SK-MEL-5 (cell line): ENCODE measurements around the gene PPM1N. TPM values are rescaled to one million over a fixed set of nuclear protein-coding genes. Genes with fewer than 3 reads are reported as not detected.
A peak's percentile ranks its signal among the peaks of the same experiment; 100 is the strongest.

Experiments
- DNase-seq: peaks from one replicate; pipeline ENCODE4 v3.0.0-alpha.2; 2016; ENCODE audit warnings: low read depth, low spot score
- in situ Hi-C: cut with HindIII; loops from 2 replicates; pipeline ENCODE4 v1.10.0; 2016; ENCODE audit warnings: low sequenced_read_pairs, high pct_unique_total_duplicates, low pct_unique_long_range_greater_than_20kb
- total RNA-seq: library from RNA; depleted of rRNA; stranded (reverse); fragments of >200 nt; shearing (Covaris generic); gene quantifications from 2 replicates; pipeline ENCODE4 v1.2.3, GENCODE V29; 2014

Gene PPM1N
- total RNA-seq, 1 experiment from 2014 or later: 0.74 TPM

DNA sequence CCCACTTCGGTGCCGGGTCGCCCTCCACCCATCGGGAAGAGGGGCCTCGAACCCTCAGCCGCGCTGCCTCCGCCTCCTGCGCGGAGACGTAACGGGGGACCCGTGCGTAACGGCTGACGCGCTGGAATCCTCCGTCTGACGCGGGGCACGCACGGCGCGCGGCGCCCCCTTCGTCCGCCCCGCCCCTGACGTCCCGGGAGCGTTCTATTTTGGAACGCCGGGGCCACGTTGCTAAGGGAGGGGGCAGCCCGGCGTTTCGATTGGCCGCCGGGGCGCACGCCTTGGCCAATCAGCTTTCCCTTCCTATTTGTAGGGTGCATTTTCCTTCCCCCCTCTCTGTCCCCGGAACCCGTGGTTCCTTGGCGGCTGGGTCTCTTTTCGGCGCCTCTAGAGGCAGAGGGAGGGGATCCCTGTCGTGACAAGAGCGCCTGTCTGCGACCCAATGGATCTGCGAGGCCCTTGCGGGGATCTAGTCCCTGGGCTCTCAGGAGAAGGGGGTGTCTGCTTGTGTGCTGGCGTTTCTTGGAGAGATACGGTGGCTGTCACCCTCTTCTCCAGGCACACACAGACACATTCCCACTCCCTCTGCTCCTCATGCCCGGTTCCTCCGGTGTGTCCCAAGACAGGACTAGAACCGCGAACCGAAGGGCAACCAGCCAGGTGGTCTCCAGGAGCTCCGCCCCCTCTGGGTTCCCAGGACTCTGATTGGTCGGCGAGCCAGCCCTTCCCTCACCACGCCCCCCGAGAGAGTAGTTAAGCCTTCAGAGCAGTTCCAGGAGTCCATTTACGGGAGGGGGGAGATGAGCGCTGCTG is 28.9 kb upstream of the PPM1N start:
- in situ Hi-C loops: no loop called here
- DNase-seq: peak; percentile 93

DNA sequence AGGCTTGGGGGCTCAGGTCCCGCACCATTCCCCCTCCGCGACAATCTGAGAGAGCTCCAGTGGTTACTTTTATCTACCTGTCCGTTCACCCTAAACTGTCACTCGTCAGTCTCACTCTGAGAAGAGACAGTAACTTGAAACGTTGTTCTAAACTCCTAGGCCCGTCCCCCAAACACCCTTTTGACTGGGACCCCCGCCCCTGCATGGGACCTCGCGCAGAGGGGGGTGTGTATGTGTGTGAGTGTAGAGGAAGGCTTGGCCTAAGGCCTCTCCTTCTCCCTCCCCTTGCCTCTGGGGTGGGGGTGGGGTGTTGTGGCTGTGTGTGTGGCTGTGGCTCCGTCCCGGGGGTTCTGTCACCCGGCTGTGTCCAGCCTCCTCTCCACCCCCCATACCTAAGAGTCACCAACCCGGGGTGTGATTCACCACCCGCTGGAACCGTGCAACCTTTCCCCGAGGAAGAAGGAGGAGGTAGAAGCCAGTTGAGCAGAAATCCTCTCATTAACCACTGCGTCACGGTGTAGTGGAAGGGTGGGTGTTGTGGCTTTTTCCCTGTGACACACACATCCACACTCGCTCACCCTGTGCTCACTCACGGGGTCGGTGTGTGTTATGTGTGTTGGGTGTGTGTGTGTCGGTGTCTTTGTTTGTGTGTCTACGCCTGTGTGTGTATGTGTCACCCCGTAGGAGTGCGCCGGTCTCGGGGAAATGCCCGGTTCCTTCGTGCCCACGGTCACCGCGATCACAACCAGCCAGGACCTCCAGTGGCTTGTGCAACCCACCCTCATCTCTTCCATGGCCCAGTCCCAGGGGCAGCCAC is 28.1 kb upstream of the PPM1N start:
- no peak for DNase-seq
- in situ Hi-C loops: no loop called here

DNA sequence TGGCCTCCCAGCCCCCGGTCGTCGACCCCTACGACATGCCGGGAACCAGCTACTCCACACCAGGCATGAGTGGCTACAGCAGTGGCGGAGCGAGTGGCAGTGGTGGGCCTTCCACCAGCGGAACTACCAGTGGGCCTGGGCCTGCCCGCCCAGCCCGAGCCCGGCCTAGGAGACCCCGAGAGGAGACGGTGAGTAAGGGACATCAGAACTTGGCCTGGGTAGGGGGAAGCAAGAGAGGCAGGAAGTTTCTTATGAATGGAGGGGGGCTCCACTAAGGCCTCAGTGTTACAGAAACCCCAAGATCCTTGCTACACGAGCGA is 27.5 kb upstream of the PPM1N start:
- DNase-seq: no peak
- in situ Hi-C loops: no loop called here

DNA sequence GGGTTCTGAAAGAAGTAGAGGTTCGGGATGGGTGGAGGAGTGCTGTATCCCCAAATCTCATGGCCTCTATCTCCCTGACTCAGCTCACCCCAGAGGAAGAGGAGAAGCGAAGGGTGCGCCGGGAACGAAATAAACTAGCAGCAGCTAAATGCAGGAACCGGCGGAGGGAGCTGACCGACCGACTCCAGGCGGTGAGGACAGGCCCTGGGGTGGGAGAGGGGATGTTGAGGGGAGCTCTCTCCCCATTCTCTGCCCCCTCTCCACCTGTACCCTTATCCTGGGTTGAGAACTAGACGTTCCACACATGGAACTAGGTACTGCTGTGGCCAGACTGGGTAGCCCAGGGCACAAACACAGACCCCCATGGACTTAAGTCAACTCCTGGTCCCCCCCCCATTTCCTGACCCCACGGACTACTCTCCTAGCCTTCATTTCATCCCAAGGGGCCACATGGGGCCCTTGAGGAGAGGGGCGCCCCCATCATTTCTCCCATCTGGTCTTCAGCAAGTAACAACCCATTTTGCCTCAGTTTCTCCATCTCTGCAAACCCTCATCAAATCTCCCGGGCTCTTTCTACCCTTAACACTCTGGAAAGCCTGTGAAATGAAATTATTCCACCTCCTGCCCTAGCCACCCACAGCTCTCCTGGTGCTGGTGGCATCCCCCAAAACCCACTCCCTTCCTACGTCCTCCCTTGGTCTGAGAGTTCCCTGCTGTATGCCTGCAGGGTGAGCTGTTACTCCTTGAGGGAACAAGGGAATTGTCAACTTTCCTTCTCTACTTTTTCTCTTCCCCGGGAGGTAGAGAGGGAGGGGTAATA is 26.9 kb upstream of the PPM1N start:
- DNase-seq: no peak
- in situ Hi-C loops: no loop called here

DNA sequence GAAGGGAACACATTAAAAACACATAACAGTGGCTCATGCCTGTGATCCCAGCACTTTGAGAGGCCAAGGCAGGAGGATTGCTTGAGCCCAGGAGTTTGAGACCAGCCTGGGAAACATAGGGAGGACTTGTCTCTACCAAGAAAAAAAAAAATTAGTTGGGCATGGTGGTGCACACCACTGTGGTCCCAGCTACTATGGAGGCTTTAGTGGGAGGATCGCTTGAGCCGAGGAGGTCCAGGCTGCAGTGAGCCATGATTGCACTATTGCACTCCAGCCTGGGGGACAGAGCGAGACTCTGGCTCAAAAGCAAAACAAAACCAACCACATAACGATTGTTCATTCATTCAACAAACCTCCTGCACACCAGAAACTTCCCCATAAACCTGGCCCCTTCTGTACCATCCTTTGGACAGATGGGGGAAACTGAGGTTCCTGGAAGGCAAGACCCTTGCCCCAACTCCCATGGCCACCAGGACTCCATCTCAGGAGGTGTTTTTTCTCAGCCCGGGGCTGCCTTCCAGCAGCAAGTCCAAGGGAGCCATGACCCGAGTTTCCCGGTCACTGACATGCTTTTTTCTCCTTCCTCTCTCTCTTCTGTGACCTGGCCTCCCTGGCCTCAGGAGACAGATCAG is 26.2 kb upstream of the PPM1N start:
- no peak for DNase-seq
- in situ Hi-C loops: no loop called here

DNA sequence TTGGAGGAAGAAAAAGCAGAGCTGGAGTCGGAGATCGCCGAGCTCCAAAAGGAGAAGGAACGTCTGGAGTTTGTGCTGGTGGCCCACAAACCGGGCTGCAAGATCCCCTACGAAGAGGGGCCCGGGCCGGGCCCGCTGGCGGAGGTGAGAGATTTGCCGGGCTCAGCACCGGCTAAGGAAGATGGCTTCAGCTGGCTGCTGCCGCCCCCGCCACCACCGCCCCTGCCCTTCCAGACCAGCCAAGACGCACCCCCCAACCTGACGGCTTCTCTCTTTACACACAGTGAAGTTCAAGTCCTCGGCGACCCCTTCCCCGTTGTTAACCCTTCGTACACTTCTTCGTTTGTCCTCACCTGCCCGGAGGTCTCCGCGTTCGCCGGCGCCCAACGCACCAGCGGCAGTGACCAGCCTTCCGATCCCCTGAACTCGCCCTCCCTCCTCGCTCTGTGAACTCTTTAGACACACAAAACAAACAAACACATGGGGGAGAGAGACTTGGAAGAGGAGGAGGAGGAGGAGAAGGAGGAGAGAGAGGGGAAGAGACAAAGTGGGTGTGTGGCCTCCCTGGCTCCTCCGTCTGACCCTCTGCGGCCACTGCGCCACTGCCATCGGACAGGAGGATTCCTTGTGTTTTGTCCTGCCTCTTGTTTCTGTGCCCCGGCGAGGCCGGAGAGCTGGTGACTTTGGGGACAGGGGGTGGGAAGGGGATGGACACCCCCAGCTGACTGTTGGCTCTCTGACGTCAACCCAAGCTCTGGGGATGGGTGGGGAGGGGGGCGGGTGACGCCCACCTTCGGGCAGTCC is 25.5 kb upstream of the PPM1N start:
- no peak for DNase-seq
- in situ Hi-C loops: no loop called here

DNA sequence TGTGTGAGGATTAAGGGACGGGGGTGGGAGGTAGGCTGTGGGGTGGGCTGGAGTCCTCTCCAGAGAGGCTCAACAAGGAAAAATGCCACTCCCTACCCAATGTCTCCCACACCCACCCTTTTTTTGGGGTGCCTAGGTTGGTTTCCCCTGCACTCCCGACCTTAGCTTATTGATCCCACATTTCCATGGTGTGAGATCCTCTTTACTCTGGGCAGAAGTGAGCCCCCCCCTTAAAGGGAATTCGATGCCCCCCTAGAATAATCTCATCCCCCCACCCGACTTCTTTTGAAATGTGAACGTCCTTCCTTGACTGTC is 24.9 kb upstream of the PPM1N start:
- no peak for DNase-seq
- in situ Hi-C loops: no loop called here

DNA sequence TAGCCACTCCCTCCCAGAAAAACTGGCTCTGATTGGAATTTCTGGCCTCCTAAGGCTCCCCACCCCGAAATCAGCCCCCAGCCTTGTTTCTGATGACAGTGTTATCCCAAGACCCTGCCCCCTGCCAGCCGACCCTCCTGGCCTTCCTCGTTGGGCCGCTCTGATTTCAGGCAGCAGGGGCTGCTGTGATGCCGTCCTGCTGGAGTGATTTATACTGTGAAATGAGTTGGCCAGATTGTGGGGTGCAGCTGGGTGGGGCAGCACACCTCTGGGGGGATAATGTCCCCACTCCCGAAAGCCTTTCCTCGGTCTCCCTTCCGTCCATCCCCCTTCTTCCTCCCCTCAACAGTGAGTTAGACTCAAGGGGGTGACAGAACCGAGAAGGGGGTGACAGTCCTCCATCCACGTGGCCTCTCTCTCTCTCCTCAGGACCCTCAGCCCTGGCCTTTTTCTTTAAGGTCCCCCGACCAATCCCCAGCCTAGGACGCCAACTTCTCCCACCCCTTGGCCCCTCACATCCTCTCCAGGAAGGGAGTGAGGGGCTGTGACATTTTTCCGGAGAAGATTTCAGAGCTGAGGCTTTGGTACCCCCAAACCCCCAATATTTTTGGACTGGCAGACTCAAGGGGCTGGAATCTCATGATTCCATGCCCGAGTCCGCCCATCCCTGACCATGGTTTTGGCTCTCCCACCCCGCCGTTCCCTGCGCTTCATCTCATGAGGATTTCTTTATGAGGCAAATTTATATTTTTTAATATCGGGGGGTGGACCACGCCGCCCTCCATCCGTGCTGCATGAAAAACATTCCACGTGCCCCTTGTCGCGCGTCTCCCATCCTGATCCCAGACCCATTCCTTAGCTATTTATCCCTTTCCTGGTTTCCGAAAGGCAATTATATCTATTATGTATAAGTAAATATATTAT is 24.3 kb upstream of the PPM1N start:
- in situ Hi-C loops: no loop called here

DNA sequence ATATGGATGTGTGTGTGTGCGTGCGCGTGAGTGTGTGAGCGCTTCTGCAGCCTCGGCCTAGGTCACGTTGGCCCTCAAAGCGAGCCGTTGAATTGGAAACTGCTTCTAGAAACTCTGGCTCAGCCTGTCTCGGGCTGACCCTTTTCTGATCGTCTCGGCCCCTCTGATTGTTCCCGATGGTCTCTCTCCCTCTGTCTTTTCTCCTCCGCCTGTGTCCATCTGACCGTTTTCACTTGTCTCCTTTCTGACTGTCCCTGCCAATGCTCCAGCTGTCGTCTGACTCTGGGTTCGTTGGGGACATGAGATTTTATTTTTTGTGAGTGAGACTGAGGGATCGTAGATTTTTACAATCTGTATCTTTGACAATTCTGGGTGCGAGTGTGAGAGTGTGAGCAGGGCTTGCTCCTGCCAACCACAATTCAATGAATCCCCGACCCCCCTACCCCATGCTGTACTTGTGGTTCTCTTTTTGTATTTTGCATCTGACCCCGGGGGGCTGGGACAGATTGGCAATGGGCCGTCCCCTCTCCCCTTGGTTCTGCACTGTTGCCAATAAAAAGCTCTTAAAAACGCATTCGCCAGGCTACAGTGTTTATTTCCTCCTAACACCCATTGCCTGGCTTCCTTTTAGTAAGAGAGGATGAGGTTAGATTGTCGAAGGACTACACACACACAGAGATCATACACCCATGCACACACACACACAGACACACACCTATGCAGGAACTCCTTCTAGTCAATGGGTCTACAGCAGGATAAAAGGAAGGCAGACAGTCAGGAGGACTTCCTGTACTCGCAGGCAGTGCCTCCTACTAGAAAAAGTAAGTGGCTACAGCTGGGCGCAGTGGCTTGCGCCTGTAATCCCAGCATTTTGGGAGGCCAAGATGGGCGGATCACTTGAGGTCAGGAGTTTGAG is 23.4 kb upstream of the PPM1N start:
- in situ Hi-C loops: no loop called here
- DNase-seq: no peak

More for the DNA sequence above, 24.3 kb upstream of the PPM1N start:
- no peak for DNase-seq

DNA sequence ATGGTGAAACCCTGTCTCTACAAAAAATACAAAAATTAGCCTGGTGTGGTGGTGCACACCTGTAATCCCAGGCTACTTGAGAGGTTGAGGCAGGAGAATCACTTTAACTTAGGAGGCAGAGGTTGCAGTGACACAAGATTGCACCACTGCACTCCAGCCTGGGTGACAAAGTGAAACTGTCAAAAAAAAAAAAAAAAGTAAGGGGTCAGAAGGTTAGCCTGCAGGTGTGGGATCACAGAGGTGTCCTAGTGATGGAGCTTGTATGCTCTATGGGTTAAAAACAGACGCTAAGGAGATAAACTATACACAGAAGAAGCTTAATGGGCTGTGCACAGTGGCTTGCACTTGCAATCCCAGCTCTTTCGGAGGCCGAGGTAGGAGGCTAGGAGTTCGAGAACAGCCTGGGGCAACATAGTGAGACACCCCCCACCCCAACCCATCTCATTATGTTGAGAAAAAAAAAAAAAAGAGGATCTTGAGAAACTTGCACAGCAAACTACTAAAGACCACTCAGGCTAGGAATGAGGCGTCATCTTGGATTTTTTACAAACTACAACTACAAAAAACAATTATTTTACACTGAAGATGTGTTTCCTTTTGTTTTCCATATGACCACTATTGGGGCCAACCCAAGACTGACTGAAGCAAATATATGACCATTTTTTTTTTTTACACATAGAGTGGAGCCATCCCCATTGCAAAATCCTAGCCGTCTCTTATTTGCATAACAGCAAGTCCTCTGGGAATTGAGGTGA is 22.5 kb upstream of the PPM1N start:
- no peak for DNase-seq

DNA sequence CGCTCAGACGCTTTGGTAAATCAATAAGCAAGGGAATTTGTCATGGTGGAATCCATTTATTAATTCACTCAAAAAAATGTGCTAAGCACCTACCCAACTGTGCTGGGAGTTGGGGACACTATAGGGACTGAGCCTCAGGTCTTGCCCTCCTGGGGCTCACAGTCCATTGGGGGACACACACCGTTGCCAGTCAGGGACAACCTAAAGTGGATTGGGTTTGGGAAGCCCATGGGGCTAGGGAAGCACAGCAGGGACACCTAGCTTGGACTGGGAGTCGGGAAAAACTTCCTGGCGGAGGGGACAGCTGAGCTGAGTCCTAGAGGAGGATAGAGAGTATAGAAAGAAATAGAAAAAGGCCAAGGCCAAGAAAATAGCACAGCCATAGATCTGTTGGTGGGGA is 21.9 kb upstream of the PPM1N start:
- in situ Hi-C loops: no loop called here
- no peak for DNase-seq

More for the DNA sequence above, 22.5 kb upstream of the PPM1N start:
- in situ Hi-C loops: no loop called here

DNA sequence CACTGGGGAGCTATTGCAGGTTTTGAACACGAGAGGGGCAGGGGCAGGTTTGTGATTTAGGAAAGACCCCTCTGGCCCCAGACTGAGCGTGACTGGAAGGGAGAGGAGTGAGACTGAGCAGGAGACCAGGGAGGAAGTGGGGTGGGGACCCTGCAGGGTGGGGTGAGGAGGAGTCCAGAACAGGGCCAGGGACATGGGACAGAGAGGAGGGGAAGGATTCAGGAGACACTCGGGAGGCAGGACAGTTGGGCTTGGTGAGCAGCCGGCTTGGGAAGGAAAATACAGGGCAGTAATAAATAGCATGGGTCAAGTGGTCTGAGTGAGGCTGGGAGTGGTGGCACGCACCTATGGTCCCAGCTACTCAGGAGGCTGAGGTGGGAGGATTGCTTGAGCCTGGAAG is 21.1 kb upstream of the PPM1N start:
- in situ Hi-C loops: no loop called here
- DNase-seq: no peak

DNA sequence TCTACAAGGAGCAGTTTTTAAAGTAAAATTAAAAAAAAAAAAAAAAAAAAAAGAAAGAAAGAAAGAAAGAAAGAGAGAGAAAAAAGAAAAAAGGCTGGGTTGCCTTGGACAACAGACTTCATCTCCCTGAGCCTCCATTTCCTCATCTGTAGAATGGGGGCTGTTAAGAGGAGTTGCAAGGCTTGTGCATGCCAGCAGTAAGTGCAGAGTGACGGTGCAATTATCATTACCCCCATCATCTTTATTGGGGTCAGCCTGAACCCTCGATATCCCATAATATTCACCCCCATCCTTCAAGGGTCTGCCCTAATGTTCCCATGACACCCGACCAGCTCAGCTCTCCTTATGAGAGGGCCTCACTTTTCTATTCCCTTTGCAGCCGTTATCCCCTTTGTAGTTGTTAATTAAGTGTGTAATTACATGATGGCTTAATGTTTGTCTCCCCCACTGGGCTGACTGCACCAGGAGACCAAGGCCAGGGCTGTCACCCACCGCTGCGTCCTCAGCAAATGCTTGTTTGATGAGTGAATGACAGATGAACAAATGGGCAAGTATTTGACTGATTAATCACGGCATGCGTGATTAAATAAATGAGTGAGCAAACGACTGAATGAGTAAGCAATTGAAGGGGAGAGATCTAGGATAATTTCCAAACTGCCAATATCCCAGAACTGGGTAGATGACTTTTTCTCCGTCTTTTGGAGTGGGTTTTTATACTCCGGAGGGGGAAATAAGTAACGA is 20.4 kb upstream of the PPM1N start:
- no peak for DNase-seq
- in situ Hi-C loops: no loop called here
